ENCODE results near the gene NELFA.

NELFA gene

GRCh38 chr4:2008921-2009650, at the start of gene NELFA:
Gene NELFA, minus strand, starts transcription at chr4:2008974. Its CDS starts 15 bp downstream, at chr4:2008959.
- DNase-seq: peak; percentile 73

GRCh38 chr4:2057382-2058065, 48.8 kb upstream of the NELFA start:
- DNase-seq: no peak

DNA sequence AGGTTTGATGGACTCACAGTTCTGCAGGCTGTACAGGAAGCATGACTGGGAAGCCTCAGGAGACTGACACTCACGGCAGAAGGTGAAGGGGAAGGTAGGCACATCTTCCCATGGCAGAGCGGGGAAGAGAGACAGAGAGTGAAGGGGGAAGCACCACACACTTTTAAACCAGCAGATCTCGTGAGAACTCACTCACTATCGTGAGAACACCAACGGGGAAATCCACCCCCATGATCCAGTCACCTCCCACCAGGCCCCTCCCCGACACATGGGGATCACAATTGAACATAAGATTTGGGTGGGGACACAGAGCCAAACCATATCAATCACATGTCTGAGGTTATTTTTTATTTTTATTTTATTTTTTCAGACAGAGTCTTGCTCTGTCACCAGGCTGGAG, 45.4 kb upstream of the NELFA start:
- no peak for DNase-seq

- DNase-seq: no peak
Measured at GRCh38 chr4:2051086-2051485, 42.3 kb upstream of the NELFA start.

DNA sequence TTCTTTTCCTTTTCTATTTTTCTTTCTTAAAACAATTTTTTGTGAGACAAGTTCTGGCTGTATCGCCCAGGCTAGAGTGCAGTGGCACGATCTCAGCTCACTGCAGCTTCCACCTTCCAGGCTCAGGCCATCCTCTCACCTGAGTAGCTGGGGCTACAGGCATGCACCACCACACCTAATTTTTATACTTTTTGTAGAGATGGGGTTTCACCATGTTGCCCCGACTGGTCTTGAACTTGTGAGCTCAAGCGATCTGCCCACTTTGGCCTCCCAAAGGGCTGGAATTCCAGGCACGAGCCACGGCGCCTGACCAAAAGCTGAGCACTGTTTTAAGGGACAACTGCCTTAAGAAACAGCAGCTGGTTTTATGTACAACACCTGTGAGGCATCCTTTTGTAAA, 41.0 kb upstream of the NELFA start:
- DNase-seq: no peak

- no peak for DNase-seq
Measured at GRCh38 chr4:2049381-2049780, 40.6 kb upstream of the NELFA start.

- no peak for DNase-seq
Measured at GRCh38 chr4:2048831-2049230, 40.1 kb upstream of the NELFA start.

DNA sequence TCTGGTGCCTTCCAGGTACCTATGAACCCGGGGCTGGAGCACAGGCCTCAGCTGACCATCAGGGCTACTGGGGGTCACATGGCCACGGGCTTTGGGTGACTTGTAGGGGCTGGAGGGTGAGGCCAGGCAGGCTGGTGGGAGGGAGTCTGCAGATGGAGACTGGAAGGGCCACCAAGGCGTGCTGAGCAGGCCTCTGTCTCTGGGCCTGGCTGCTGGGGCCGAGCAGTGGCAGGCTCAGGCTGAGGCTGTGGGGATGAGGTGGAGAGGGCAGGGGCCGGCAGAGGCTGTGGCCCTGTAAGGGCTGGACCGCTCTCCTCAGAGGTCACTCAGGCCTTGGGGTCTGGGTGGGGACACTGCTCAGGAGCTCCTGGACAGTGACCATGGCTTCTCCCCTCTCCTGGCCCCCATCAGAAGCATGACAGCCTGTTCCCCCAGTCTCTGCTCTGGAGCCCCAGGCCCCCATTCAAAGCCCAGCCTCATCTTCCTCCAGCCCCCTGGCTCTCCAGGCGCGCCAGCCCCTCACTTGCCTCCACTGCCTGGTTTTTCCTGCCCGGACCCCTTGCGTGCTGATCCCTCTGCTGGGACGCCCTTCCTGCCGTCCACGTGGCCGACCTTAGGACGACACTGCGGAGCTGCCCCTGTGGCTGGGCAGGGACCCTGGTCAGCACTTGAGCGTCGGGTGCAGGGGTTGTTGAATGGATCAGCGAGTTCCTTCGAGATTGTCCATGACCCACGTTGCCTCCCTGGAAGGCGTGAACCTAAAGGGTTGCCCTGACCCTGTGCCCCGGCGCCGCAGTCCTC, 39.2 kb upstream of the NELFA start:
- DNase-seq: no peak

GRCh38 chr4:2047031-2047660, 38.4 kb upstream of the NELFA start:
- no peak for DNase-seq

DNA sequence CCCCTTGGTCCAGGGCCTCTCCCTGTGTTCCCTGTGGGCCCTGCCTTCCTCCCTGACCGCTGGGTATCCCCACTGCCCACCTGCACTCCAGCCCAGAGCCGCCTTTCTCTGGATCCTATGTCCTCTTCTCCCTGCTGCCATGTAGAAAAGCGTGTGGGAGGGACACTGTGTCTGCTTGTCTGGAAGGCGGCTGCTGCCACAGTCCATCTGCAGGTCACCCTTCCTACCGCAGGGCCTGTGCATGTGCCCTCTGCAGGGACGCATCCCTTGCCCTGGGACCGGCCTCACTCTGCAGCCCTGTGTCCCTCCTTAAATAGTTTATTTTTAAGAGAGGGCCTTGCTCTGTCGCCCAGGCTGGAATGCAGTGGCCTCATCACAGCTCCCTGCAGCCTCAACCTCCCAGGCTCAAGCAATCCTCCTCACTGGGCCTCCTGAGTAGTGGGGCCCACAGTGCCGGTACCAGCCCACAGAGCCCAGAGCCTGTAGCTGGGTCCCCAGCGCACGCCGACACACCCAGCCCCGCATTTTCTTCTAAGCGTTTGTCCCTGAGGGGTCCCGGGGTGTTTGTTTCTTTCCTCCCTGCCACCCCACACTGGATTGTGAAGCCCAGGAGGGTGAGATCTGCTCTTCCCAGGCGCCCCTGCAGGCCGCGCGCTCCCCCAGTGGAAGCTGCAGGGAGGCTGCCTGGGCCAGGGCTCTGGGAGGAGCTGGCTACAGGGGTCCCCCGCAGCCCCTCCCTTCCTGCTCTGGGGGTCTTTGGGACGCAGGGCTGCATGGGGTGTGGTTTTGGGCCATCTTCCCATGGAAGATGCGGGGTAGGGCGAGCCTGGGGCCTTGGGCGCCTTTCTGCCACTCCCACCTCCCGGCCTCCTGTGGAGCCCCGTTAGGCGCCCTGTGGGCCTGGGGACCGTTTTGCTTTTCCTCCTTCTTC, 37.5 kb upstream of the NELFA start:
- DNase-seq: no peak

DNA sequence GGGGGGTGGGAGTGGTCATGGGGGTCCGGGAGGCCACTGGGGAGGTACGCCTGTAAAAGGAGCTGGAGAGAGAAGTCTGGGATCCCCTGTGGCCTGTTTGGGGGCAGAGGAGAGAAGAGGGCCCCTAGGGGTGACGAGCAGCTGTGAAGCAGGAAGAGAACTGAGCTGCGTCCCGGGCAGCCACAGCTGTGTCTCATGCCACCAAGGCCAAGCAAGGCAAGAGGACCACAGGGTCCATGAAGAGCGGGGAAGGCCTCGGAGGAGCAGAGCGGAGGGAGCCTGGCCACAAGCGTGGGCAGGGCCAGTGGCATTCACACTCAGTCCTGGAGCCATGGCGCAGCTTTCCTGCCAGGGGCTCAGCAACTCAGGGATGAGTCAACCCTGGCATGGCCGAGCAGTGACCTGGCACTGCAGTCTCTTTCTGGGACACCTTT, 36.8 kb upstream of the NELFA start:
- DNase-seq: no peak

GRCh38 chr4:2044542-2045517, 36.1 kb upstream of the NELFA start:
- DNase-seq: no peak

GRCh38 chr4:2044119-2044485, 35.3 kb upstream of the NELFA start:
- no peak for DNase-seq

DNA sequence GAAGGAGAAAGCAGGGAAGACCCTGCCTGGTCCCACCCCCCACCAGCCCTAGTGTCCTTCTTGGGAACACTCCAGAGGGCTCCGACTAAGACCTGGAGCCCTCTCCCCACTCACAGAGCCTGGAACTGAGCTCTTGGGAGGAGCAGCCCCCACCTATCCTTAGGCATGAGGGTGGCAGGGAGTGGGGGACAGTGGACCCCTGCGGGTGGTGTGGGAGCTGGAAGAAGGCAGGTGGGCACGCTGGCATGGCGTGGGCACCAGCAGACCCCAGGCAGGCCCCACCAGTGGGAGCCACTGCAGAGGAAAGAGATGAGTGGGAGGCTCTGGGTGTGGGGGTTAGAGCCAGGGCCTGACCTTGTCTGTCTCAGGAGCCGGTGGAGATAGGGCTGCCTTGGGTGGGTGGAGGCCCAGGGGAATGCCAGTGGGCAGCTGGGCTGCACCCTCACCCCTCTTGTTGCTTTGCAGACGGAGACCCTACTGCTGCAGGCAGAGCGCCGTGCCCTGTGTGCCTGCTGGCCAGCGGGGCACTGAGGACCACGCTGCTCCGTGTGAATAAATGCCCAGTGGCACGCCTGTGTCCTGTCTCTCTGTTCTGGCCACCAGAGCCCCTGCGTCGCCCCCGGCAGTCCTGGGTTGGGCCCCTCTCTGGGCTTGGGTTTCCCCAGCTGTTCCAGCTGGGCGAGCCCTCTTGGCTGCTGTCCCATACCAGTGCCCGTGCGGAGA, 34.8 kb upstream of the NELFA start:
- no peak for DNase-seq

- DNase-seq: no peak
Measured at GRCh38 chr4:2042947-2043395, 34.2 kb upstream of the NELFA start.

GRCh38 chr4:2042204-2042946, 33.6 kb upstream of the NELFA start:
- no peak for DNase-seq

- DNase-seq: no peak
Measured at GRCh38 chr4:2041239-2042130, 32.7 kb upstream of the NELFA start.

Measured in NCI-H446 treated with DMSO at 0.1 percent for 48 hours (cell line).